ENCODE data around the gene FUBP3. TPM values are rescaled to one million over a fixed set of nuclear protein-coding genes. Genes with fewer than 3 reads are reported as not detected.

The FUBP3 gene
- total RNA-seq, 4 donors from 2014 or later, result 40.6 to 64.8 (median 46.4) TPM

DNA sequence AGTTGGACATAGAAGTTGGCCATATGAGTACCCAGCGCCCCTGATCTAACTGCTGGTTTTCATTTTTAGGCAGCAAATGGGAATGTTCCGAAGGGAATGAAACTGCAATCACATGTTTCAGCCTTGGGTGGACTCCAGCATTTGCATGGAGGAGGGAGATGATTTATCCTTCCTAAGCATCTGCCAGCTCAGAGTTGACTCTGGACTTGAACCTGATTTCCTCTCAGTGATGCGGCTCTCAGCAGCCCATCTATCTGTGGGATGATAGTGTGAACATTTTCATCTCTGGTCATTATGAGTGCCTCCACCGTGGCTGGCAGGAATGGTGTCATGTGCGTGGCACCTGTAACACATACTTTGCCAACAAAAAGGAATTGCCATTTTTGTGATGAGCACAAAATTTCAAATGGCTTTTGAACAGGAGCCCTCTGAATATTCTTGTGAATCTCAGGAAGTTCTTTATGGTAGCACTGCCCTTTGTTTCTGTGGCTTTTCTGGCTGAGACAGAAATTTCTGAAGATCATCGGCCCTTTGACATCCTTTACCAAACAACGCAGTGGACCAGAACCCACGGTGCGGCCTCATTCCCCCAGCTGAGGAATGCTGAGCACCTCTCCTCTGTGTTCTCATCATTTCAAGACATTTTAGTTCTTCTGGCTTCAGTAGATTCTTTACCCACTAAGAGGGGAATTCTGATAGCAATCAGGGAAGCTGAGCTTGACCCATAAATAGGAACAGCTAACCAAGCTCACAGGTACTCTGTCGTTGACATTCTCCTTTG, 28.5 kb downstream of the FUBP3 start:
- Histone ChIP-seq H3K36me3 (peaks cover 0 to 43% (median 24%) of the 10 kb centered on the region in 4 donors), H3K4me1 (peaks cover 27 to 50% (median 47%) of the 10 kb centered on the region in 4 donors), H3K27ac (replicated peaks in 1 of 4) (peak overlapping the region; percentile 10 to 63 (median 46)), H3K27me3 (no peaks in the 10 kb centered on the region), H3K4me3 (no peak overlapping the region), H3K9me3 (no peaks in the 10 kb centered on the region)
- WGBS, result 70% methylated on average over 10 of the region's 10 CpGs
- intact Hi-C loops (cut with DNase I), result no loop called here
- TF ChIP-seq POLR2AphosphoS5 (IDR thresholded peaks at IDR 0.05) (peak; percentile 25 to 41), CTCF (IDR thresholded peaks at IDR 0.05) (no peak), POLR2A (IDR thresholded peaks at IDR 0.05; ENCODE audit: low read depth) (no peak), EP300 (IDR thresholded peaks at IDR 0.05) (no peak)
- no peak for DNase-seq (ENCODE audit: extremely low spot score)

DNA sequence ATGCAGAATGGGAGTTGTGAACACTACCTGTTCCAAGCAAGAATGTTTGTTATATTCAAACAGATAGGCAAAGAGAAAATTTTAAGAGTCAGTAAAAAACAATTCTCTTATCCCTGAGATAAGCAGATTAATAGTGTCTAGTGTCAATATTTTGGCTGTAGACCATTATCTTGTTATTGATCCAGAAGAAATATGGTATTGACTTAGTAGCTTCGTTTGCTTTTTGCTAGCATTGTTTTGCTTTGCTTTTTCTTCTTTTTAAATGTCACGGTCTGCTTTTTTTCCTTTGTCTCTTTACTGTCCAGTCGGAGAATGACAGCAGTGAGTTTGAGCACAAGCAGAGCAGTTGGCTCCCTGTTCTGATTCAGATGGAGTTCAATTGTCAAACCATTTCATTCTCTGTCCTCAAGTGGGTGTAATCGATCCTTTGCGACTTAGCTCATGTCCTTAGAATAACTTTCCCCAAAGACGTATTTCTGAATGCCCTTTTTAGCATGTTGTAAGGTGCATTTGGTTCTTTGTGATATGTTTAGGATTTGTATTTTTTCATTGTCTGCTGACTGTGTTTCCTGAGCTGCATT, 29.3 kb downstream of the FUBP3 start:
- Histone ChIP-seq H3K27ac (replicated peaks in 1 of 4) (peak overlapping the region in 2 of 4 donors; percentile 59 to 63), H3K9me3 (no peaks in the 10 kb centered on the region), H3K4me3 (no peak overlapping the region), H3K36me3 (peaks cover 0 to 45% (median 30%) of the 10 kb centered on the region in 4 donors), H3K4me1 (peaks cover 27 to 50% (median 47%) of the 10 kb centered on the region in 4 donors), H3K27me3 (no peaks in the 10 kb centered on the region)
- WGBS, result 91% methylated on average over 6 of the region's 6 CpGs
- no peak for TF ChIP-seq POLR2A (IDR thresholded peaks at IDR 0.05; ENCODE audit: low read depth)
- TF ChIP-seq EP300 (IDR thresholded peaks at IDR 0.05), result no peak
- DNase-seq (ENCODE audit: extremely low spot score), result no peak
- intact Hi-C loops (cut with DNase I), result no loop called here

- peak overlapping the region in 2 of 4 donors; percentile 59 to 63 for H3K27ac ChIP-seq (replicated peaks in 1 of 4)
- H3K36me3 ChIP-seq, result peaks cover 3 to 48% (median 32%) of the 10 kb centered on the region in 4 donors
- no peak overlapping the region for H3K4me3 ChIP-seq
- intact Hi-C loops (cut with DNase I), result no loop called here
- H3K27me3 ChIP-seq, result no peaks in the 10 kb centered on the region
- no peaks in the 10 kb centered on the region for H3K9me3 ChIP-seq
- 83% methylated on average over 9 of the region's 9 CpGs for WGBS
- DNase-seq (ENCODE audit: extremely low spot score), result no peak
- no peak for TF ChIP-seq EP300 (IDR thresholded peaks at IDR 0.05)
- TF ChIP-seq POLR2A (IDR thresholded peaks at IDR 0.05; ENCODE audit: low read depth), result no peak
- TF ChIP-seq CTCF (IDR thresholded peaks at IDR 0.05), result no peak
- TF ChIP-seq POLR2AphosphoS5 (IDR thresholded peaks at IDR 0.05), result no peak
- peaks cover 27 to 50% (median 47%) of the 10 kb centered on the region in 4 donors for H3K4me1 ChIP-seq
These were observed 29.8 kb downstream of the FUBP3 start for GRCh38 chr9:130609163-130609562.

DNA sequence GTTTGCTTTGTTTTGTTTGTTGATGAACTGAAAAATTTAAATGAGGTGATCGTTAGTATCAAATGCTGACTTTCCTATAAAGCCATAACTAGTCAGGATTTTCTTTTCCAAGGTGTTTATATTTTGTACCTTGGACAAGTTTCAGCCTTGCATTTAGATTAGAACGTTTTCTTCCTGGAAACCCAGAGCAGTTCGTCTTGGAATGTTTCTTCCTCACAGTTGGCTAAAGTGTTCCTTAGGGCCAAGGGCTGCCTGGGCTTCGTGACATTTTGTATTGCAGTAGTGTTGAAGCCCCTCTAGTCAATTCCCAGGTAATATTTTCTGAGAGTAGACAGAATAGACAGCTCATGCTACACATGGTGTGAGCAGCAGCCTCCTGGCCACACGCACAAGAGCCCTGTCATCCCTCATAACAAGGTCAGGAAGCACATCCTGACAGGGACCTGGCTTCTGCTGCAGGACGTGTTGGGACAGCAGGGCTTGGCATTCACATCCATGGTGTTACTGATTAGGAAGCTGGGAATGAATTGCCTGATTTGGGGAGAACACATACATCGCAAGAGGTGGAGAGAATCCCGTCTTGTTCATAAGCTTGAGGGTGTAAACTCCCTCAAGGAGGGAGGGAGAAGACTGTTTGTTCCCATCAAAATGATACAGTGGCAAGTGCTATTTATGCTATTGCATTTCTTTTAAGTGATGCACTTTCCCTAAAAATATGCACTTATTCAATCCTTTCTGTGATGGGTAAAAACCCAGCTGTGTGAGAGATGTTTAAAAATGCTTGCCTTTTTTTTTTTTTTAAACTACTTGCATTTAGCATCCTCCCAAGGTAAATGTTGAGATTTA, 31.7 kb downstream of the FUBP3 start:
- no peak for DNase-seq (ENCODE audit: extremely low spot score)
- intact Hi-C loops (cut with DNase I), result no loop called here
- H3K36me3 ChIP-seq, result peaks cover 15 to 57% (median 45%) of the 10 kb centered on the region in 4 donors
- WGBS, result 48% methylated on average over 8 of the region's 8 CpGs
- TF ChIP-seq POLR2AphosphoS5 (IDR thresholded peaks at IDR 0.05) (peak; percentile 17 to 61), EP300 (IDR thresholded peaks at IDR 0.05) (peak; percentile 45), CTCF (IDR thresholded peaks at IDR 0.05) (no peak)
- H3K4me3 ChIP-seq, result no peak overlapping the region
- no peaks in the 10 kb centered on the region for H3K9me3 ChIP-seq
- peak overlapping the region; percentile 66 to 86 (median 71) for H3K27ac ChIP-seq (replicated peaks in 1 of 4)
- no peaks in the 10 kb centered on the region for H3K27me3 ChIP-seq
- H3K4me1 ChIP-seq, result peaks cover 27 to 50% (median 47%) of the 10 kb centered on the region in 4 donors
